GM21423 (cell line): ENCODE results near the gene HSPA4.
"Not testable (repeated sequence)": the region's sequence is repeated elsewhere in the genome, so short reads cannot be mapped to it uniquely, and the experiment has no call there.

Source experiments
- ATAC-seq: cut with Tn5 transposase; IDR thresholded peaks from one replicate; pipeline ENCODE4 v1.9.1; 2021; ENCODE audit warnings: mild to moderate bottlenecking, moderate library complexity; ENCODE audit not compliant: unreplicated experiment

The HSPA4 gene

GRCh38 chr5:133121611-133122150 lies 69.9 kb downstream of the HSPA4 start:
- no peak for ATAC-seq

- ATAC-seq, result no peak
Measured at GRCh38 chr5:133122711-133123110, 70.9 kb downstream of the HSPA4 start.

- ATAC-seq, result no peak
Measured at GRCh38 chr5:133123297-133123696, 71.5 kb downstream of the HSPA4 start.

- no peak for ATAC-seq
Measured at GRCh38 chr5:133124891-133125290, 73.1 kb downstream of the HSPA4 start.

- no peak for ATAC-seq
Measured at GRCh38 chr5:133128066-133128465, 76.3 kb downstream of the HSPA4 start.

- ATAC-seq, result no peak
Measured at GRCh38 chr5:133129289-133129688, 77.5 kb downstream of the HSPA4 start.

GRCh38 chr5:133129950-133130349 lies 78.1 kb downstream of the HSPA4 start:
- ATAC-seq, result no peak

GRCh38 chr5:133130387-133131118 lies 78.7 kb downstream of the HSPA4 start:
- ATAC-seq, result no peak

GRCh38 chr5:133132717-133133116 lies 80.9 kb downstream of the HSPA4 start:
- ATAC-seq, result no peak

- ATAC-seq, result not testable (repeated sequence)
Measured at GRCh38 chr5:133133241-133133640, 81.4 kb downstream of the HSPA4 start.

GRCh38 chr5:133136890-133137289 lies 85.1 kb downstream of the HSPA4 start:
- ATAC-seq, result not testable (repeated sequence)

- no peak for ATAC-seq
Measured at GRCh38 chr5:133140311-133140710, 88.5 kb downstream of the HSPA4 start.

- no peak for ATAC-seq
Measured at GRCh38 chr5:133141746-133142145, 89.9 kb downstream of the HSPA4 start.

- no peak for ATAC-seq
Measured at GRCh38 chr5:133142782-133143181, 91.0 kb downstream of the HSPA4 start.

- no peak for ATAC-seq
Measured at GRCh38 chr5:133144245-133144981, 92.6 kb downstream of the HSPA4 start.

GRCh38 chr5:133145436-133146170 lies 93.8 kb downstream of the HSPA4 start:
- ATAC-seq, result no peak

GRCh38 chr5:133147411-133147810 lies 95.6 kb downstream of the HSPA4 start:
- no peak for ATAC-seq

GRCh38 chr5:133147815-133148567 lies 96.2 kb downstream of the HSPA4 start:
- no peak for ATAC-seq

- ATAC-seq, result no peak
Measured at GRCh38 chr5:133149345-133149744, 97.5 kb downstream of the HSPA4 start.

GRCh38 chr5:133150909-133151544 lies 99.2 kb downstream of the HSPA4 start:
- ATAC-seq, result no peak
